SK-N-SH (cell line): ENCODE measurements around the gene ADAMTS2. TPM values are rescaled to one million over a fixed set of nuclear protein-coding genes. Genes with fewer than 3 reads are reported as not detected.

ENCODE experiments used
- CTCF ChIA-PET: fragments of 300-600, 350-600 bp; formaldehyde crosslinking; extraction: SDS; loops from one replicate; lab custom pipeline; 2021; lab: Yijun Ruan, JAX
- POLR2A ChIA-PET: fragments of 350-600 bp; sonication (Branson Sonifier 250); formaldehyde crosslinking; extraction: SDS; loops from one replicate; lab custom pipeline; 2020; ENCODE audit warnings: antibody characterized with exemption, inconsistent platforms; lab: Yijun Ruan, JAX
- DNase-seq: peaks from one replicate; pipeline ENCODE4 v3.0.0; 2012
- H2AFZ ChIP-seq: fragments of 200-600 bp; sonication (generic); 2 replicates; pipeline ENCODE4 v1.8.1; 2016; ENCODE audit warnings: antibody characterized with exemption, mild to moderate bottlenecking, low read depth
- H3F3A ChIP-seq: fragments of 200-600 bp; sonication (generic); replicated peaks from 2 replicates; pipeline ENCODE3; 2016; ENCODE audit warnings: antibody characterized with exemption, mild to moderate bottlenecking; ENCODE audit not compliant: insufficient read depth
- H3K27ac ChIP-seq, 2 experiments: fragments of 200-500 bp in 1 of 2; fragments of 200-600 bp in 1 of 2; sonication (Bioruptor generic) in 1 of 2; sonication (generic), shearing (Covaris generic) in 1 of 2; 2 replicates each; pipeline versions ENCODE4 v1.5.1 to v1.6.1; 2014 to 2016; ENCODE audit warnings: low read depth in 2 of 2, inconsistent platforms in 1 of 2, low read length in 1 of 2, mild to moderate bottlenecking in 1 of 2, mixed read lengths in 1 of 2
- H3K27me3 ChIP-seq: fragments of 200-600 bp; sonication (generic), shearing (Covaris generic); 2 replicates; pipeline ENCODE4 v1.6.1; 2016; ENCODE audit warnings: mixed run types; ENCODE audit not compliant: insufficient read depth
- H3K36me3 ChIP-seq, 2 experiments: fragments of 200-500 bp in 1 of 2; fragments of 200-600 bp in 1 of 2; sonication (Bioruptor generic) in 1 of 2; sonication (generic) in 1 of 2; replicated peaks in 1 of 2; 2 replicates each; pipeline versions ENCODE3 to v1.5.1; 2014 to 2016; ENCODE audit warnings: low read length in 1 of 2, mild to moderate bottlenecking in 1 of 2; ENCODE audit not compliant: insufficient read depth in 2 of 2, control insufficient read depth in 1 of 2
- H3K4me1 ChIP-seq, 2 experiments: fragments of 200-500 bp in 1 of 2; fragments of 200-600 bp in 1 of 2; sonication (Bioruptor generic) in 1 of 2; sonication (generic), shearing (Covaris generic) in 1 of 2; 2 replicates each; pipeline versions ENCODE4 v1.5.1 to v1.6.1; 2014 to 2016; ENCODE audit warnings: low read depth in 1 of 2, low read length in 1 of 2, mixed run types in 1 of 2; ENCODE audit not compliant: insufficient read depth in 2 of 2, control insufficient read depth in 1 of 2
- H3K4me2 ChIP-seq: fragments of 200-600 bp; sonication (generic), shearing (Covaris generic); 2 replicates; pipeline ENCODE4 v1.6.1; 2017; ENCODE audit warnings: mixed run types
- H3K4me3 ChIP-seq, 2 experiments: fragments of 200-500 bp in 1 of 2; fragments of 200-600 bp in 1 of 2; sonication (Bioruptor generic) in 1 of 2; sonication (generic), shearing (Covaris generic) in 1 of 2; 2 replicates each; pipeline versions ENCODE4 v1.5.1 to v1.8.1; 2014 to 2016; ENCODE audit warnings: low read depth in 2 of 2, inconsistent platforms in 1 of 2, low read length in 1 of 2, mild to moderate bottlenecking in 1 of 2, mixed read lengths in 1 of 2, moderate library complexity in 1 of 2
- H3K79me2 ChIP-seq: fragments of 200-600 bp; sonication (generic); 2 replicates; pipeline ENCODE4 v1.8.1; 2017; ENCODE audit warnings: mild to moderate bottlenecking; ENCODE audit not compliant: insufficient read depth
- H3K9ac ChIP-seq: fragments of 200-600 bp; sonication (generic); 2 replicates; pipeline ENCODE4 v1.6.1; 2017; ENCODE audit warnings: mixed run types
- H3K9me2 ChIP-seq: fragments of 200-600 bp; sonication (generic); 2 replicates; pipeline ENCODE4 v1.6.1; 2017; ENCODE audit warnings: mixed run types
- H3K9me3 ChIP-seq: fragments of 200-600 bp; sonication (generic); 2 replicates; pipeline ENCODE4 v1.6.1; 2017; ENCODE audit warnings: mixed run types, mild to moderate bottlenecking, moderate library complexity
- H4K20me1 ChIP-seq: fragments of 200-600 bp; sonication (generic); 2 replicates; pipeline ENCODE4 v1.6.1; 2017; ENCODE audit warnings: mild to moderate bottlenecking, mixed run types; ENCODE audit not compliant: insufficient read depth
- EP300 ChIP-seq, 2 experiments: IDR thresholded peaks; 2 replicates each; pipeline versions ENCODE4 v1.4.0 to v1.6.1; 2012; ENCODE audit warnings: borderline replicate concordance in 1 of 2, low read depth in 1 of 2, low read length in 1 of 2
- EZH2phosphoT487 ChIP-seq: fragments of 200-600 bp; sonication (generic); IDR thresholded peaks from 2 replicates; pipeline ENCODE4 v1.6.1; 2017; ENCODE audit warnings: low read depth, mixed run types, mild to moderate bottlenecking, antibody characterized with exemption, moderate library complexity, borderline replicate concordance
- FOXM1 ChIP-seq: IDR thresholded peaks from 2 replicates; pipeline ENCODE4 v1.4.0; 2012; ENCODE audit warnings: low read depth, mild to moderate bottlenecking
- GABPA ChIP-seq: IDR thresholded peaks from 2 replicates; pipeline ENCODE4 v1.4.0; 2012; ENCODE audit warnings: low read depth, mild to moderate bottlenecking
- GATA2 ChIP-seq: sonication (generic); formaldehyde crosslinking; IDR thresholded peaks from 2 replicates; pipeline ENCODE4 v1.5.0; 2020; ENCODE audit warnings: mild to moderate bottlenecking, missing genetic modification reagents
- IRF3 ChIP-seq: fragments of 150-350 bp; IDR thresholded peaks from 2 replicates; pipeline ENCODE4 v1.6.1; 2016; ENCODE audit warnings: mild to moderate bottlenecking, low read depth, low read length
- JUND ChIP-seq: IDR thresholded peaks from 2 replicates; pipeline ENCODE4 v1.4.0; 2012
- NRF1 ChIP-seq: IDR thresholded peaks from 2 replicates; pipeline ENCODE4 v1.6.1; 2012; ENCODE audit warnings: low read depth, mild to moderate bottlenecking, low read length
- POLR2AphosphoS5 ChIP-seq: IDR thresholded peaks from 2 replicates; pipeline ENCODE4 v1.6.1; 2012; ENCODE audit warnings: low read depth, low read length
- RAD21 ChIP-seq: IDR thresholded peaks from 2 replicates; pipeline ENCODE4 v1.6.1; 2012; ENCODE audit warnings: mild to moderate bottlenecking, low read length
- SMC3 ChIP-seq: IDR thresholded peaks from 2 replicates; pipeline ENCODE4 v1.6.1; 2012; ENCODE audit warnings: low read depth, low read length, improper control_type of control experiment
- TAF1 ChIP-seq: IDR thresholded peaks from 2 replicates; pipeline ENCODE4 v1.6.1; 2012; ENCODE audit warnings: low read depth, mild to moderate bottlenecking, low read length, moderate library complexity, borderline replicate concordance
- TCF12 ChIP-seq: IDR thresholded peaks from 2 replicates; pipeline ENCODE4 v1.4.0; 2012
- YY1 ChIP-seq: IDR thresholded peaks from 2 replicates; pipeline ENCODE4 v1.4.0; 2012; ENCODE audit warnings: low read depth, mild to moderate bottlenecking
- WGBS: methylation state at CpG from one replicate; pipeline ENCODE4 v1.1.6; 2017; ENCODE audit warnings: low lambda C conversion rate; 5-methylcytosine and 5-hydroxymethylcytosine counted together
- polyA plus RNA-seq, 3 experiments: library from polyadenylated mRNA; depleted of rRNA; stranded (reverse); fragments of >200 nt; gene quantifications; 2 replicates each; pipeline ENCODE4 v1.2.3, GENCODE V29; 2012
- TF ChIP-seq, protein P1 (sequence below): IDR thresholded peaks from 2 replicates; pipeline ENCODE4 v1.4.0; 2012; ENCODE audit warnings: low read depth, borderline replicate concordance
- TF ChIP-seq, protein P2 (sequence below): IDR thresholded peaks from 2 replicates; pipeline ENCODE4 v1.6.1; 2012; ENCODE audit warnings: mild to moderate bottlenecking, low read depth, low read length, moderate library complexity
- TF ChIP-seq, protein P3 (sequence below): IDR thresholded peaks from 2 replicates; pipeline ENCODE4 v1.4.0; 2012; ENCODE audit warnings: low read depth, borderline replicate concordance

ADAMTS2 gene
- polyA plus RNA-seq, 1 of the 3 experiments (the other 2 are of a cell fraction) = 0.12 TPM

GRCh38 chr5:179113945-179114641 is 231.2 kb downstream of the ADAMTS2 start:
- no peaks in the 10 kb centered on the region for H3K27me3 ChIP-seq
- CTCF ChIA-PET = no interaction called here

More at GRCh38 chr5:179113945-179114641, 231.2 kb downstream of the ADAMTS2 start:
- no peak overlapping the region for H2AFZ ChIP-seq
- H3K4me3 ChIP-seq = no peak overlapping the region; a peak in 1 of 4 replicates
- H3K4me1 ChIP-seq = no peaks in the 10 kb centered on the region
- 27% methylated on average over 11 of the region's 12 CpGs for WGBS
- H3K79me2 ChIP-seq = no peaks in the 10 kb centered on the region
- DNase-seq = no peak
- H3F3A ChIP-seq = no peaks in the 10 kb centered on the region
- no peaks in the 10 kb centered on the region for H3K9me2 ChIP-seq
- POLR2A ChIA-PET = no interaction called here
- TF ChIP-seq POLR2AphosphoS5 (no peak), EZH2phosphoT487 (no peak), NRF1 (no peak), TAF1 (no peak), EP300 (IDR thresholded peaks at IDR 0.05; ENCODE audit: borderline replicate concordance in 1 of 2, low read depth in 1 of 2, low read length in 1 of 2) (no peak), SMC3 (no peak), YY1 (no peak), TCF12 (no peak), JUND (no peak), RAD21 (no peak), IRF3 (no peak), GATA2 (CRISPR knock-in tag) (no peak), GABPA (no peak), FOXM1 (no peak)
- TF ChIP-seq, protein P1, sequence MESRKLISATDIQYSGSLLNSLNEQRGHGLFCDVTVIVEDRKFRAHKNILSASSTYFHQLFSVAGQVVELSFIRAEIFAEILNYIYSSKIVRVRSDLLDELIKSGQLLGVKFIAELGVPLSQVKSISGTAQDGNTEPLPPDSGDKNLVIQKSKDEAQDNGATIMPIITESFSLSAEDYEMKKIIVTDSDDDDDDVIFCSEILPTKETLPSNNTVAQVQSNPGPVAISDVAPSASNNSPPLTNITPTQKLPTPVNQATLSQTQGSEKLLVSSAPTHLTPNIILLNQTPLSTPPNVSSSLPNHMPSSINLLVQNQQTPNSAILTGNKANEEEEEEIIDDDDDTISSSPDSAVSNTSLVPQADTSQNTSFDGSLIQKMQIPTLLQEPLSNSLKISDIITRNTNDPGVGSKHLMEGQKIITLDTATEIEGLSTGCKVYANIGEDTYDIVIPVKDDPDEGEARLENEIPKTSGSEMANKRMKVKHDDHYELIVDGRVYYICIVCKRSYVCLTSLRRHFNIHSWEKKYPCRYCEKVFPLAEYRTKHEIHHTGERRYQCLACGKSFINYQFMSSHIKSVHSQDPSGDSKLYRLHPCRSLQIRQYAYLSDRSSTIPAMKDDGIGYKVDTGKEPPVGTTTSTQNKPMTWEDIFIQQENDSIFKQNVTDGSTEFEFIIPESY = no peak
- TF ChIP-seq, protein P2, sequence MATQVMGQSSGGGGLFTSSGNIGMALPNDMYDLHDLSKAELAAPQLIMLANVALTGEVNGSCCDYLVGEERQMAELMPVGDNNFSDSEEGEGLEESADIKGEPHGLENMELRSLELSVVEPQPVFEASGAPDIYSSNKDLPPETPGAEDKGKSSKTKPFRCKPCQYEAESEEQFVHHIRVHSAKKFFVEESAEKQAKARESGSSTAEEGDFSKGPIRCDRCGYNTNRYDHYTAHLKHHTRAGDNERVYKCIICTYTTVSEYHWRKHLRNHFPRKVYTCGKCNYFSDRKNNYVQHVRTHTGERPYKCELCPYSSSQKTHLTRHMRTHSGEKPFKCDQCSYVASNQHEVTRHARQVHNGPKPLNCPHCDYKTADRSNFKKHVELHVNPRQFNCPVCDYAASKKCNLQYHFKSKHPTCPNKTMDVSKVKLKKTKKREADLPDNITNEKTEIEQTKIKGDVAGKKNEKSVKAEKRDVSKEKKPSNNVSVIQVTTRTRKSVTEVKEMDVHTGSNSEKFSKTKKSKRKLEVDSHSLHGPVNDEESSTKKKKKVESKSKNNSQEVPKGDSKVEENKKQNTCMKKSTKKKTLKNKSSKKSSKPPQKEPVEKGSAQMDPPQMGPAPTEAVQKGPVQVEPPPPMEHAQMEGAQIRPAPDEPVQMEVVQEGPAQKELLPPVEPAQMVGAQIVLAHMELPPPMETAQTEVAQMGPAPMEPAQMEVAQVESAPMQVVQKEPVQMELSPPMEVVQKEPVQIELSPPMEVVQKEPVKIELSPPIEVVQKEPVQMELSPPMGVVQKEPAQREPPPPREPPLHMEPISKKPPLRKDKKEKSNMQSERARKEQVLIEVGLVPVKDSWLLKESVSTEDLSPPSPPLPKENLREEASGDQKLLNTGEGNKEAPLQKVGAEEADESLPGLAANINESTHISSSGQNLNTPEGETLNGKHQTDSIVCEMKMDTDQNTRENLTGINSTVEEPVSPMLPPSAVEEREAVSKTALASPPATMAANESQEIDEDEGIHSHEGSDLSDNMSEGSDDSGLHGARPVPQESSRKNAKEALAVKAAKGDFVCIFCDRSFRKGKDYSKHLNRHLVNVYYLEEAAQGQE = no peak
- TF ChIP-seq, protein P3, sequence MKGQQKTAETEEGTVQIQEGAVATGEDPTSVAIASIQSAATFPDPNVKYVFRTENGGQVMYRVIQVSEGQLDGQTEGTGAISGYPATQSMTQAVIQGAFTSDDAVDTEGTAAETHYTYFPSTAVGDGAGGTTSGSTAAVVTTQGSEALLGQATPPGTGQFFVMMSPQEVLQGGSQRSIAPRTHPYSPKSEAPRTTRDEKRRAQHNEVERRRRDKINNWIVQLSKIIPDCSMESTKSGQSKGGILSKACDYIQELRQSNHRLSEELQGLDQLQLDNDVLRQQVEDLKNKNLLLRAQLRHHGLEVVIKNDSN = no peak
- H3K4me2 ChIP-seq = no peak overlapping the region
- H3K27ac ChIP-seq = no peak overlapping the region
- no peaks in the 10 kb centered on the region for H3K9me3 ChIP-seq
- H3K9ac ChIP-seq = no peak overlapping the region
- no peaks in the 10 kb centered on the region for H4K20me1 ChIP-seq
- no peaks in the 10 kb centered on the region for H3K36me3 ChIP-seq
